Activated CD8-positive, alpha-beta T cell treated with anti-CD3 and anti-CD28 coated beads, Interleukin-2, amount 10 ng/mL, durations not matched to agents 7 days and 5 days (primary cell): Measurements from ENCODE around the gene FBXO41. TPM values are rescaled to one million over a fixed set of nuclear protein-coding genes. Genes with fewer than 3 reads are reported as not detected.

Experiments used
- ATAC-seq: fragments of 150-1000 bp; cut with Tn5 transposase; one replicate; pipeline ENCODE4 v1.10.0; 2021; ENCODE audit warnings: moderate library complexity
- CTCF ChIA-PET: fragments of 350-600 bp; sonication (Branson Sonifier 250); formaldehyde crosslinking; loops from one replicate; lab custom pipeline; 2021; ENCODE audit warnings: antibody characterized with exemption; lab: Charles Lee
- POLR2A ChIA-PET: fragments of 350-600 bp; sonication (Branson Sonifier 250); formaldehyde crosslinking; loops from one replicate; lab custom pipeline; 2021; ENCODE audit warnings: antibody characterized with exemption; lab: Charles Lee
- DNase-seq: peaks from one replicate; pipeline ENCODE4 v3.0.0-alpha.2; 2020
- H3K27ac Mint-ChIP-seq: one replicate; pipeline ENCODE4 v1.8.0; 2021; ENCODE audit warnings: mild to moderate bottlenecking, mixed read lengths
- H3K27me3 Mint-ChIP-seq: one replicate; pipeline ENCODE4 v1.8.0; 2021; ENCODE audit warnings: low read depth, mixed read lengths
- H3K36me3 Mint-ChIP-seq: one replicate; pipeline ENCODE4 v1.8.0; 2021; ENCODE audit warnings: low read depth, mixed read lengths
- H3K4me1 Mint-ChIP-seq: one replicate; pipeline ENCODE4 v1.8.0; 2021; ENCODE audit warnings: low read depth, mixed read lengths
- H3K4me3 Mint-ChIP-seq: one replicate; pipeline ENCODE4 v1.8.0; 2021; ENCODE audit warnings: mild to moderate bottlenecking, mixed read lengths
- H3K9me3 Mint-ChIP-seq: one replicate; pipeline ENCODE4 v1.8.0; 2022; ENCODE audit warnings: mixed read lengths; ENCODE audit not compliant: insufficient read depth
- total RNA-seq, 2 experiments: library from RNA; stranded (reverse); gene quantifications; one replicate each; pipeline ENCODE4 v1.2.3, GENCODE V29; 2021

Gene FBXO41
- total RNA-seq, 2 experiments from 2014 or later = 32.0 to 32.3 TPM

- ATAC-seq (no peak), DNase-seq (no peak)
- Mint-ChIP-seq H3K4me1 (peaks cover 34% of the 10 kb centered on the region), H3K4me3 (no peak overlapping the region), H3K9me3 (no peaks in the 10 kb centered on the region), H3K27me3 (peaks cover 28% of the 10 kb centered on the region), H3K27ac (no peak overlapping the region), H3K36me3 (no peaks in the 10 kb centered on the region)
- POLR2A ChIA-PET = interaction anchor here (2.4 kb wide), 1 partner anchor 99 kb away, joined by 7 read pairs; the partner anchor contains the start of gene ALMS1
- CTCF ChIA-PET = no interaction called here
These were observed 1.9 kb upstream of the FBXO41 start for GRCh38 chr2:73286134-73286655.

- POLR2A ChIA-PET = interaction anchor here (1.6 to 2.4 kb wide), 2 partner anchors 50 to 100 kb away, joined by 7 to 11 read pairs; partner anchors contain the start of genes ALMS1 and CCT7
These were observed 971 bp upstream of the FBXO41 start for GRCh38 chr2:73285159-73285739.

DNA sequence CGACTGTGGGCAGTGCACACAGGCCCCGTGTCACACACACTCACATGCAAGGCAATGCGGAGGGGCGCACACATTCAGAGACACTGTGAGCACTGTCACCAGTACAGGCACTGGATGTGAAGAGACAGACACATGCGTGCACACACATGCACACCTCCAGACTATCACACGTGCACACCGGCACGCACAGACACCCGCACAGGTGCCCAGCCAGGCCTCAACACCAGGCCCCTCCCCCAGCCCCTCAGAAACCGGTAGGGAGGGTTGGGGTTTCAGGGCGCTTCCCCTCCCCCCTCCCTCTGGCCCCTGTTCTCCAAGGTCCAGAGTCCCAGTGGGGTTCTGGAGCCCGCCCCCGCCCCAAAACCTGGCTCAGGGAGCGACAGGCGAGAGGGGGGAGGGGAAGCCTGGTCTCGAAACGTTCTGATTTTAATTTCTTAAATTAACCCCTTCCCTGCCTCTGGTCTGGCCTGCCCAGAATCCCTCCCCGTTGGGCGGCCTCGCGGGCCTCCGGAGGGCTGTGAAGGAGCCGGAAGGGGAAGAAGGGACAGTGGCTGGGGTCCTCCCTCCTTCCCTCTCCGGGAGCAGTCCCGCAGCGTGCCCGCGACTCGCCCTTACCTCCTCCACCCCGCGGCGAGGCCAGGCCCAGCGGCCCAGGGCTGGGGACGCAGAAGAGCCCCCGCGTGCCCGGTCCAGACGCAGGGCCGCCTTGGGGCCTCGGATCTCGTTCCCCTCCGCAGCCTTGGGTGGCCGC is 558 bp downstream of the FBXO41 start:
- H3K27me3 Mint-ChIP-seq = peaks cover 10% of the 10 kb centered on the region
- CTCF ChIA-PET = interaction anchor here (1.2 to 1.4 kb wide), 2 partner anchors 51 to 71 kb away, joined by 3 read pairs; partner anchors contain the start of gene PRADC1
- H3K27ac Mint-ChIP-seq = peak overlapping the region; percentile 73
- H3K36me3 Mint-ChIP-seq = peaks cover 6% of the 10 kb centered on the region
- ATAC-seq = peak; percentile 41
- H3K4me1 Mint-ChIP-seq = peaks cover 31% of the 10 kb centered on the region
- POLR2A ChIA-PET = interaction anchor here (1.6 to 2.4 kb wide), 2 partner anchors 49 to 102 kb away, joined by 7 to 11 read pairs; partner anchors contain the start of genes ALMS1 and CCT7
- DNase-seq = peak; percentile 47
- H3K9me3 Mint-ChIP-seq = no peaks in the 10 kb centered on the region
- H3K4me3 Mint-ChIP-seq = peak overlapping the region; percentile 85

More at GRCh38 chr2:73285159-73285739, 971 bp upstream of the FBXO41 start:
- H3K9me3 Mint-ChIP-seq = no peaks in the 10 kb centered on the region
- peaks cover 20% of the 10 kb centered on the region for H3K27me3 Mint-ChIP-seq
- peak overlapping the region; percentile 84 for H3K27ac Mint-ChIP-seq
- peaks cover 28% of the 10 kb centered on the region for H3K4me1 Mint-ChIP-seq
- DNase-seq (peak; percentile 75), ATAC-seq (peak; percentile 48)
- peak overlapping the region; percentile 85 for H3K4me3 Mint-ChIP-seq
- H3K36me3 Mint-ChIP-seq = no peaks in the 10 kb centered on the region
- CTCF ChIA-PET = interaction anchor here (1.0 to 1.4 kb wide), 5 partner anchors 17 to 452 kb away, joined by 3 read pairs; partner anchors contain the start of genes PRADC1 and TPRKB

DNA sequence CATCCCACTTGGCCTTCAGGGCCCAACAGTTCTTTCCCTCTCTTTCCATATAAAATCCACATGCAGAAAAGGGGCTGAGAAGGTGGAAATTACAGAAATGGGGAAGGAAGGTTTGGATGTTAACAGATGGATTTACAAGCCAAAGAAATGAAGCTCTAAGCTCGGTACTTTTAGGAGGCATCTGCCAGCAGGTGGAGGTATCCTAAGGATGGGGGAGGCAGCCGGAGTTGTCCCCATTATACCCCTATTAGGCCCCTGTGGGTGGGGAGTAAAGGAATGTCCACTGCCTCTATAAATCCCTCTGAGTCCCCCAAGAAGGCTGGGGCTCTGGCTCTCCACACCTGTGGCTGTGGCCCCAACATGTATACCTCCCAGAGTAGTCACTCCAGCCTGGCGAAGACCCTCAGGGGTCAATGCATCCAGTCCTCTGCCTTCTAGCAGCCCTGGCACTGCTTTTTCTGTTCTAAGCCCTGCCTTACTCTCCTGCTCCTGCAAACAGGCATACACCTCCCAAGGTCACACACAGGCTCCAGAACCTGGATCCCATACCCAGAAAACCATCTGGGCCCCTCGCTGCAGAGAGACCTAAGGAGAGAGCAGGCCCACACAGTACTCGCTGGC is 1.2 kb downstream of the FBXO41 start:
- peaks cover 31% of the 10 kb centered on the region for H3K4me1 Mint-ChIP-seq
- peak overlapping the region; percentile 73 for H3K27ac Mint-ChIP-seq
- DNase-seq (no peak), ATAC-seq (no peak)
- CTCF ChIA-PET = no interaction called here
- no peaks in the 10 kb centered on the region for H3K9me3 Mint-ChIP-seq
- H3K4me3 Mint-ChIP-seq = peak overlapping the region; percentile 85
- H3K36me3 Mint-ChIP-seq = peaks cover 6% of the 10 kb centered on the region
- POLR2A ChIA-PET = no interaction called here
- H3K27me3 Mint-ChIP-seq = peaks cover 3% of the 10 kb centered on the region

- CTCF ChIA-PET = interaction anchor here (2.4 kb wide), 1 partner anchor 9 kb away, joined by 11 read pairs; no protein-coding TSS in a partner anchor
- no peaks in the 10 kb centered on the region for H3K27me3 Mint-ChIP-seq
- no peaks in the 10 kb centered on the region for H3K9me3 Mint-ChIP-seq
- DNase-seq (no peak), ATAC-seq (no peak)
- POLR2A ChIA-PET = no interaction called here
- no peak overlapping the region for H3K4me3 Mint-ChIP-seq
- peaks cover 11% of the 10 kb centered on the region for H3K36me3 Mint-ChIP-seq
- H3K27ac Mint-ChIP-seq = no peak overlapping the region
- H3K4me1 Mint-ChIP-seq = peaks cover 36% of the 10 kb centered on the region
These were observed 3.0 kb downstream of the FBXO41 start for GRCh38 chr2:73281244-73281643.

DNA sequence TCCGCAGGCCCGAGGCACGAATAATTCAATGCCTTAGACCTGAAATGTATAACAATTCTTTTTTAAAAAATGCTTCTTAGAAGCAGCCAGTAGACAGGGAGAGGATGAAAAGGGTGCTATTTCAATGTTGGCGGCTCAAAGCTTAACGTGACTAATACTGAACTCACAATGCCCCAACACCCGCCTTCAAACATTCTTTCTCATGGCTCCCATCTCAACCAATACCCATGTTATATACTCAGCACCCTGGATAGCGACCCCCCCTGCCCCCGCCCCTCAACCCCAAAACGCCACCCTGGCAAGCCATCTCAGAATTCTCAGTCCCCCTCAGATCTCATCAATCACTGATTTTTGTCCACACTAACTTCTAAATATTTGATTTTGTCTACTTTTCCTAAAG is 4.4 kb downstream of the FBXO41 start:
- POLR2A ChIA-PET = no interaction called here
- Mint-ChIP-seq H3K36me3 (peaks cover 13% of the 10 kb centered on the region), H3K4me1 (peaks cover 23% of the 10 kb centered on the region), H3K27ac (no peak overlapping the region), H3K4me3 (no peak overlapping the region), H3K27me3 (no peaks in the 10 kb centered on the region), H3K9me3 (no peaks in the 10 kb centered on the region)
- DNase-seq (no peak), ATAC-seq (no peak)
- CTCF ChIA-PET = interaction anchor here (1.2 to 2.4 kb wide), 2 partner anchors 8 to 10 kb away, joined by 3 to 11 read pairs; no protein-coding TSS in a partner anchor

GRCh38 chr2:73272270-73272669 is 12.0 kb downstream of the FBXO41 start:
- Mint-ChIP-seq H3K4me3 (no peak overlapping the region), H3K27me3 (no peaks in the 10 kb centered on the region), H3K27ac (no peak overlapping the region), H3K36me3 (peaks cover 24% of the 10 kb centered on the region), H3K9me3 (no peaks in the 10 kb centered on the region), H3K4me1 (peaks cover 17% of the 10 kb centered on the region)
- DNase-seq = no peak
- ATAC-seq = no peak
- CTCF ChIA-PET = interaction anchor here (1.0 to 1.3 kb wide), 2 partner anchors 8 to 18 kb away, joined by 3 read pairs; no protein-coding TSS in a partner anchor
- POLR2A ChIA-PET = no interaction called here

- peaks cover 20% of the 10 kb centered on the region for H3K4me1 Mint-ChIP-seq
- DNase-seq (no peak), ATAC-seq (peak; percentile 1)
- peak overlapping the region; percentile 69 for H3K27ac Mint-ChIP-seq
- POLR2A ChIA-PET = interaction anchor here (0.6 to 1.3 kb wide), 2 partner anchors 34 to 36 kb away, joined by 3 read pairs; partner anchors contain the start of gene CCT7
- peaks cover 25% of the 10 kb centered on the region for H3K36me3 Mint-ChIP-seq
- CTCF ChIA-PET = no interaction called here
- no peaks in the 10 kb centered on the region for H3K9me3 Mint-ChIP-seq
- H3K27me3 Mint-ChIP-seq = no peaks in the 10 kb centered on the region
- H3K4me3 Mint-ChIP-seq = peak overlapping the region; percentile 52
These were observed 14.4 kb downstream of the FBXO41 start for GRCh38 chr2:73269686-73270465.

DNA sequence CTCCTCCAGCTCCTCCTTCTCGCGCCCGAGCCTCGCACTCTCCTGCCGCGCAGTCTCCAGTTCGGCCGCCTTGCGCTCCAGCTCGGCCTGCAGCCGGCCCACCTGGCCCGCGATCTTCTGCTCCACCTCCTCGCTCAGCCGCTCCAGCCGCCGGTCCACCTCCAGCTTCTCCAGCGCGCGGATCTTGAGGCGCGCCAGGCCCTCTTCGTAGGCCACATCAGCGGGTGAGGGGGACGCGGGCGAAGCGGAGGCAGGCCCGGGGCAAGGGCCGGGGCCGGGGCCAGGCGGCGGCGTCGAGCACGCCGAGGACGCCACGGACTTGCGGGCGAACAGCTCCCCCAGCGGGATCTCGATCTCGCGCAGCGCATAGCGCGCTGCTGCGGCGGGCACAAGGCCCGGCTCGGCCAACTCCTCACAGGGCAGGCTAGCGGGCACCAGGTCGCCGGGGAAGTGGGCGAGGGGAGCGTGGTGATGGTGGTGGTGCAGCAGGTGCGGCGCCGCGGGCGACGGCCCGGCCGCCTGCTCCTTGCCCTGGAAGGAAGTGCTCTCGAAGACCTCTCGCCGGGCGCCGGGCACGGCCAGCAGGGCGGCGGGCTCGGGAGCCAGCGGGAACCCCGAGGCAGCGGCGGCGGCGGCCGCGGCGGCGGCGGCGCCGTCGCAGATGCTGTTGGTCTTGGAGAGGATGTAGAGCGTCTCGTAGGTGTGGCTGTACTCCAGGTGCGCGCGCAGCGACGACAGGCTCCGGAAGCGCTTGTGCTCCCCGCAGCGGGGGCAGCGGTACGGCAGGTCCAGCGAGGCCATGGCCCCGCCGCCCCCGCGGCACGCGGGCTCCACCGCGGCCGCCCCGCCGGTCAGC is 15.2 kb downstream of the FBXO41 start:
- CTCF ChIA-PET = interaction anchor here (0.7 to 1.7 kb wide), 5 partner anchors 11 to 31 kb away, joined by 3 to 4 read pairs (median 3); no protein-coding TSS in a partner anchor

GRCh38 chr2:73268366-73268829 is 15.9 kb downstream of the FBXO41 start:
- DNase-seq (no peak), ATAC-seq (no peak)
- Mint-ChIP-seq H3K4me1 (peaks cover 20% of the 10 kb centered on the region), H3K27me3 (no peaks in the 10 kb centered on the region), H3K27ac (peak overlapping the region; percentile 31), H3K9me3 (no peaks in the 10 kb centered on the region), H3K36me3 (peaks cover 28% of the 10 kb centered on the region), H3K4me3 (peak overlapping the region; percentile 42)
- CTCF ChIA-PET = interaction anchor here (0.7 to 1.7 kb wide), 5 partner anchors 10 to 30 kb away, joined by 3 to 4 read pairs (median 3); no protein-coding TSS in a partner anchor
- POLR2A ChIA-PET = interaction anchor here (1.0 to 1.6 kb wide), 2 partner anchors 21 to 118 kb away, joined by 3 to 4 read pairs; partner anchors contain the start of gene ALMS1

More for the DNA sequence above, 15.2 kb downstream of the FBXO41 start:
- Mint-ChIP-seq H3K4me3 (peak overlapping the region; percentile 39), H3K27me3 (no peaks in the 10 kb centered on the region), H3K36me3 (peaks cover 26% of the 10 kb centered on the region), H3K9me3 (no peaks in the 10 kb centered on the region), H3K4me1 (peaks cover 20% of the 10 kb centered on the region), H3K27ac (peak overlapping the region; percentile 31)
- ATAC-seq = peak; percentile 95
- POLR2A ChIA-PET = interaction anchor here (1.0 kb wide), 1 partner anchor 21 kb away, joined by 3 read pairs; no protein-coding TSS in a partner anchor
- DNase-seq = peak; percentile 87
